ENCODE data around the gene MAP3K12. TPM values are rescaled to one million over a fixed set of nuclear protein-coding genes. Genes with fewer than 3 reads are reported as not detected.

The MAP3K12 gene
- total and polyA plus RNA-seq, 2 experiments from 2014 or later = 6.6 to 17.9 TPM

GRCh38 chr12:53467082-53467481, 32.2 kb downstream of the MAP3K12 start:
- Histone ChIP-seq H3K4me1 (ENCODE audit: insufficient read depth) (peaks cover 12% of the 10 kb centered on the region), H3K4me2 (no peak overlapping the region), H3K4me3 (no peak overlapping the region), H4K20me1 (replicated peaks; ENCODE audit: insufficient read depth) (peaks cover 85% of the 10 kb centered on the region), H3K79me2 (replicated peaks; ENCODE audit: insufficient read depth) (peaks cover 77% of the 10 kb centered on the region), H3K9me2 (ENCODE audit: insufficient read depth) (no peaks in the 10 kb centered on the region), H3K27ac (ENCODE audit: low read depth) (no peak overlapping the region), H2AFZ (no peak overlapping the region), H3K27me3 (ENCODE audit: insufficient read depth) (no peaks in the 10 kb centered on the region), H3F3A (replicated peaks; ENCODE audit: low read depth) (peaks cover 63% of the 10 kb centered on the region), H3K36me3 (ENCODE audit: insufficient read depth) (peaks cover 93% of the 10 kb centered on the region)
- no peak for TF ChIP-seq JUNB (IDR thresholded peaks at IDR 0.05; ENCODE audit: unreplicated experiment)
- no peak for TF ChIP-seq ZNF331 (CRISPR knock-in tag; IDR thresholded peaks at IDR 0.05; ENCODE audit: low read depth)
- no peak for TF ChIP-seq NANOG (IDR thresholded peaks at IDR 0.05; ENCODE audit: borderline replicate concordance)
- no peak for TF ChIP-seq CTCF (conservative IDR thresholded peaks at IDR 0.05; ENCODE audit: low read depth in 2 of 2)
- no peak for TF ChIP-seq EZH2phosphoT487 (IDR thresholded peaks at IDR 0.05; ENCODE audit: unreplicated experiment)
- no peak for TF ChIP-seq CREB1 (CRISPR knock-in tag; IDR thresholded peaks at IDR 0.05; ENCODE audit: low read depth)
- no peak for TF ChIP-seq EZH2 (IDR thresholded peaks at IDR 0.05; ENCODE audit: low read depth, unreplicated experiment)
- TF ChIP-seq ETS1 (IDR thresholded peaks at IDR 0.05) = no peak
- no peak for TF ChIP-seq STAT1 (IDR thresholded peaks at IDR 0.05; ENCODE audit: unreplicated experiment)
- TF ChIP-seq POLR2AphosphoS5 (IDR thresholded peaks at IDR 0.05; ENCODE audit: low read depth) = no peak
- TF ChIP-seq ZNF462 (CRISPR knock-in tag; IDR thresholded peaks at IDR 0.05) = no peak
- no peak for TF ChIP-seq ZNF114 (CRISPR knock-in tag; IDR thresholded peaks at IDR 0.05)
- no peak for TF ChIP-seq REST (IDR thresholded peaks at IDR 0.05; ENCODE audit: unreplicated experiment)
- ATAC-seq (no peak), DNase-seq (ENCODE audit: low spot score) (no peak)
- peaks cover 100% of the 10 kb centered on the region for H3K36me3 Mint-ChIP-seq (ENCODE audit: low read depth)
- H3K27ac Mint-ChIP-seq = no peak overlapping the region
- H3K9me3 Mint-ChIP-seq = no peaks in the 10 kb centered on the region
- H3K4me1 Mint-ChIP-seq = peaks cover 36% of the 10 kb centered on the region
- H3K27me3 Mint-ChIP-seq (ENCODE audit: insufficient read depth, low read depth, poor library complexity) = no peaks in the 10 kb centered on the region
- H3K4me3 Mint-ChIP-seq = no peak overlapping the region

Data from GM23338 (cell line).